ENCODE measurements around the gene DNAJC7. TPM values are rescaled to one million over a fixed set of nuclear protein-coding genes. Genes with fewer than 3 reads are reported as not detected.

Gene DNAJC7
- total and polyA plus RNA-seq, 12 donors: 44.4 to 148 (median 81.1) TPM

DNA sequence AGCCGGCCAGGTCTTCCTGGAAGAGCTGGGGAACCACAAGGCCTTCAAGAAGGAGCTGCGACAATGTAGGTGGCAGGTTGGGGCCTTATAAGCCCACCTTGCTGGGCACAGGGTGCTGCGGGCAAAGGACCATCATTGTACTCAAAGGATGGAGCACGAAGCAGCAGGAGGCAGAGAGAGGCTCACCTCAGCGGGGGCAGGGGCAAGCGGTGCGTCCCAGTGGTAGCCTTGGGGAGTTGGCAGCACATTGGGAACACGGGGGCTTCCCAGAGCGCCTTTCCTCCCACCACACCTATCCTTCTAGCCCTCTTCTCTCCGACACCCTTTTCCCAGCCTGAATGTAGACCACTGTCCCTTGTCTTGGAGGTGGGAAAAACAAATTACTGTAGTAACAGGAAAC lies 48.6 kb downstream of the DNAJC7 start:
- 80 to 96% (median 93%) methylated on average over 8 to 10 of the region's 10 CpGs for WGBS, 4 donors
- H3K36me3 ChIP-seq (replicated peaks in 1 of 2): peaks cover 0 to 49% of the 10 kb centered on the region in 2 donors
- peaks cover 21 to 53% of the 10 kb centered on the region in 2 donors for H3K4me1 ChIP-seq (replicated peaks in 1 of 2)
- no peaks in the 10 kb centered on the region for H3K27me3 ChIP-seq
- no peak overlapping the region for H3K4me3 ChIP-seq
- TF ChIP-seq, protein P1, sequence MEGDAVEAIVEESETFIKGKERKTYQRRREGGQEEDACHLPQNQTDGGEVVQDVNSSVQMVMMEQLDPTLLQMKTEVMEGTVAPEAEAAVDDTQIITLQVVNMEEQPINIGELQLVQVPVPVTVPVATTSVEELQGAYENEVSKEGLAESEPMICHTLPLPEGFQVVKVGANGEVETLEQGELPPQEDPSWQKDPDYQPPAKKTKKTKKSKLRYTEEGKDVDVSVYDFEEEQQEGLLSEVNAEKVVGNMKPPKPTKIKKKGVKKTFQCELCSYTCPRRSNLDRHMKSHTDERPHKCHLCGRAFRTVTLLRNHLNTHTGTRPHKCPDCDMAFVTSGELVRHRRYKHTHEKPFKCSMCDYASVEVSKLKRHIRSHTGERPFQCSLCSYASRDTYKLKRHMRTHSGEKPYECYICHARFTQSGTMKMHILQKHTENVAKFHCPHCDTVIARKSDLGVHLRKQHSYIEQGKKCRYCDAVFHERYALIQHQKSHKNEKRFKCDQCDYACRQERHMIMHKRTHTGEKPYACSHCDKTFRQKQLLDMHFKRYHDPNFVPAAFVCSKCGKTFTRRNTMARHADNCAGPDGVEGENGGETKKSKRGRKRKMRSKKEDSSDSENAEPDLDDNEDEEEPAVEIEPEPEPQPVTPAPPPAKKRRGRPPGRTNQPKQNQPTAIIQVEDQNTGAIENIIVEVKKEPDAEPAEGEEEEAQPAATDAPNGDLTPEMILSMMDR (IDR thresholded peaks at IDR 0.05): no peak
- TF ChIP-seq POLR2A (IDR thresholded peaks at IDR 0.05): no peak
- H3K9me3 ChIP-seq (replicated peaks in 1 of 3): no peaks in the 10 kb centered on the region
- intact Hi-C loops (cut with DNase I): no loop called here
- no peak overlapping the region for H3K27ac ChIP-seq
- no peak for DNase-seq

DNA sequence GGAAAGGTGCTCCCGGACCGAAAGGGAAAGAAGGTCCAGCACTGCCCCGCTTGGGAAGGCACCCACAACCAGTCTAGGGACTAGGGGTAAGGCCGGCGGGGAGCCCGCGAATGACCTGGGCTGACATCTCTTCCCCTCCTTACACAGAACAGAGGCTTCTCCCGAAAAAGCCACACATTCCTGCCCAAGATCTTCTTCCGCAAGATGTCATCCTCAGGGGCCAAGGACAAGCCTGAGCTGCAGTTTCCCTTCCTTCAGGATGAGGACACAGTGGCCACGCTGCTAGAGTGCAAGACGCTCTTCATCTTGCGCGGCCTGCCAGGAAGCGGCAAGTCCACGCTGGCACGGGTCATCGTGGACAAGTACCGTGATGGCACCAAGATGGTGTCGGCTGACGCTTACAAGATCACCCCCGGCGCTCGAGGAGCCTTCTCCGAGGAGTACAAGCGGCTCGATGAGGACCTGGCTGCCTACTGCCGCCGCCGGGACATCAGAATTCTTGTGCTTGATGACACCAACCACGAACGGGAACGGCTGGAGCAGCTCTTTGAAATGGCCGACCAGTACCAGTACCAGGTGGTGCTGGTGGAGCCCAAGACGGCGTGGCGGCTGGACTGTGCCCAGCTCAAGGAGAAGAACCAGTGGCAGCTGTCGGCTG lies 49.2 kb downstream of the DNAJC7 start:
- Histone ChIP-seq H3K27ac (peak overlapping the region in 2 of 5 donors; percentile 91 to 93), H3K36me3 (replicated peaks in 1 of 2) (peaks cover 0 to 43% of the 10 kb centered on the region in 2 donors), H3K4me3 (peak overlapping the region in 1 of 4 donors; percentile 88), H3K27me3 (no peaks in the 10 kb centered on the region), H3K9me3 (replicated peaks in 1 of 3) (no peaks in the 10 kb centered on the region), H3K4me1 (replicated peaks in 1 of 2) (peaks cover 15 to 46% of the 10 kb centered on the region in 2 donors)
- 88 to 91% (median 89%) methylated on average over 17 to 37 of the region's 37 CpGs for WGBS, 4 donors
- intact Hi-C loops (cut with DNase I): no loop called here
- TF ChIP-seq, protein P1 (IDR thresholded peaks at IDR 0.05): no peak
- no peak for TF ChIP-seq POLR2A (IDR thresholded peaks at IDR 0.05)
- DNase-seq: peak in 1 of 7 donors; percentile 63

DNA sequence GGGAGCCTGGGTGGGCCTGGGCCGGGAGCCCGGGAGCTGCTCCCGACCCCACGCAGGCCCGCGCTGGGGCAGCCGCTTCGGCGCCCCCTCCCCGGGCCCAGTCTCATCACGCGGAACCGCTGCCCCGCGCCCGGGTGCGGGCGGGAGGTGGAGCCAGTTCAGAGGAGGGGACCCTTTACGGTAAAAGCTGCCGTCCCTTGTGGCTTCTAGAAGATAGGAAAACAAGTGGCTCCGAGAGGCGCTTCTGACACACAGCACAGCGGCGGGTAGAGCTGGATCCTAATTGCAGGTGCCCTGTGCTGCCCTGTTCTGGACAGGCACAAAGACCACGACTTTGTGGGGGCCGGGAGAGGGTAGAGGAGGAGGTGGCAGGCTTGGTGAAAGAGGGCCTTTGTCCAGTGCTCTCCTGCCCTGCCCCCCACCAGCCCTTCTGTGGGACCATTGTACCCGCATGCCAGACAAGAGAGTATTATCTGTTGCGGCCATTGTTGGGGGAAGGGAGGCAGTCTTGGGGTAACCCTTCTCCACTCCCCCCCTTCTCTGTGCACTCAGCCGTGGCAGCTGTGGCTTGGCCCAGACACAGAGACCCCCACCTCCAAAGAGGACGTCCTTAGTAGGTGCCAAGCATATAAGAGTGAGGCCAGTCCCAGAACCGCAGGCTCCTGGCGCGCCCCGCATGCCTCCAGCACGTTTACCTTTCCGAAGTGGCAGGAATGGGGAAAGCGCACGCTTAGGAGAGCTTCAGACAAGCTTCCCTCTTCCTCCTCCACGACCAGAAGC lies 49.9 kb downstream of the DNAJC7 start:
- peak overlapping the region; percentile 71 to 88 (median 87) for H3K4me3 ChIP-seq
- peak overlapping the region; percentile 71 to 93 (median 84) for H3K27ac ChIP-seq
- H3K4me1 ChIP-seq (replicated peaks in 1 of 2): peaks cover 13 to 39% of the 10 kb centered on the region in 2 donors
- 8 to 18% (median 14%) methylated on average over 4 to 39 of the region's 39 CpGs for WGBS, 4 donors
- intact Hi-C loops (cut with DNase I): no loop called here
- peaks cover 0 to 36% of the 10 kb centered on the region in 2 donors for H3K36me3 ChIP-seq (replicated peaks in 1 of 2)
- TF ChIP-seq, protein P1 (IDR thresholded peaks at IDR 0.05): no peak
- no peak for TF ChIP-seq POLR2A (IDR thresholded peaks at IDR 0.05)
- DNase-seq: peak in 6 of 7 donors; percentile 31 to 70 (median 46)
- no peaks in the 10 kb centered on the region for H3K27me3 ChIP-seq
- H3K9me3 ChIP-seq (replicated peaks in 1 of 3): no peaks in the 10 kb centered on the region

DNA sequence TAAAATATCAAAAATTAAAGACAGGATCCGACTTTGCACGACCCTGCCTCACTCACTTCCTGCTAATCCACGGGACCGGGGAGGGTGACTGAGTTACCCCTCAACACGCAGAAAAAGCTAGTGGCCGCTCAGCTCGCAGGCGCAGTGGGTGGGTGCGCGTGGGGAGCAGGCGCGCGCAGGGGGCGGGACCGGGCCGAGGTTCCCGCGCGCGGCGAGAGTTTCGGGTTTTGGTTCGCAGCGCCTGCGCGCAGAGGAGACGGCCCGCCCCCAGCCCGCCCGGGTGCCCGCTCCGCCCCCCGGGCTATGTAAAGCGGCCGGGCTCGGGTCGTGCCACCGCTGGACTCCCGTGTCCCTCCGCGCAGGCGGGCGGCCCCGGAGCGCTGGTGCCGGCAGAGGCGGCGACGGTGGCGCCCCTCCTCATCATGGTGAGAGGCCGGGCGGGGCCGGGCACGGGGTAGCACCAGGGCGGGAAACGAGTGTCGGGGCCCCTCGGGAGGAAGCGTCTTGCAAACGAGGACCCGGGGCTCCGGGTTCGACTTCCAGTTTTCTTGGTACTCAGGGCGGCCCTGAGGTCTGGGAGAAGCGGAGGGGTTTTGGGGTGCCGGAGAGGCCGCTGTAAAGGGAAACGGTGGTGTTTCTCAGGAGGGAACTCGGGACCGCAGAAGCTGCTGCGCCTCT lies 50.6 kb downstream of the DNAJC7 start, which contains the start of gene CNP:
Gene CNP, plus strand, starts transcription at position 333 of the 678 bp plus-strand sequence. Its CDS starts 90 bp downstream, at position 423.
- Histone ChIP-seq H3K4me1 (replicated peaks in 1 of 2) (peaks cover 13 to 37% of the 10 kb centered on the region in 2 donors), H3K4me3 (peak within 1 kb of the TSS; percentile 71 to 88 (median 87)), H3K36me3 (replicated peaks in 1 of 2) (peaks cover 0 to 29% of the 10 kb centered on the region in 2 donors), H3K9me3 (replicated peaks in 1 of 3) (no peaks in the 10 kb centered on the region), H3K27ac (peak within 1 kb of the TSS; percentile 79 to 93 (median 84)), H3K27me3 (no peaks in the 10 kb centered on the region)
- DNase-seq: peak; percentile 92 to 96 (median 92)
- intact Hi-C loops (cut with DNase I): no loop called here
- TF ChIP-seq, protein P1 (IDR thresholded peaks at IDR 0.05): peak in 1 of 6 experiments; percentile 8
- peak; percentile 81 to 87 for TF ChIP-seq POLR2A (IDR thresholded peaks at IDR 0.05)
- WGBS, 4 donors: 0% methylated on average over 14 to 71 of the region's 71 CpGs

Measured in adrenal gland (tissue), 12 donors.